Stimulated activated CD8-positive, alpha-beta memory T cell treated with anti-CD3 and anti-CD28 coated beads, Interleukin-2, amount 100 ng/mL, for 48 hours (primary cell): Measurements from ENCODE around the gene AHCYL2.
"Not testable (repeated sequence)": the region's sequence is repeated elsewhere in the genome, so short reads cannot be mapped to it uniquely, and the experiment has no call there.

Source experiments
- DNase-seq, 2 donors: peaks; one replicate each; pipeline ENCODE4 v3.0.0-alpha.2; 2020; ENCODE audit warnings: low read depth in 2 of 2

The AHCYL2 gene

DNA sequence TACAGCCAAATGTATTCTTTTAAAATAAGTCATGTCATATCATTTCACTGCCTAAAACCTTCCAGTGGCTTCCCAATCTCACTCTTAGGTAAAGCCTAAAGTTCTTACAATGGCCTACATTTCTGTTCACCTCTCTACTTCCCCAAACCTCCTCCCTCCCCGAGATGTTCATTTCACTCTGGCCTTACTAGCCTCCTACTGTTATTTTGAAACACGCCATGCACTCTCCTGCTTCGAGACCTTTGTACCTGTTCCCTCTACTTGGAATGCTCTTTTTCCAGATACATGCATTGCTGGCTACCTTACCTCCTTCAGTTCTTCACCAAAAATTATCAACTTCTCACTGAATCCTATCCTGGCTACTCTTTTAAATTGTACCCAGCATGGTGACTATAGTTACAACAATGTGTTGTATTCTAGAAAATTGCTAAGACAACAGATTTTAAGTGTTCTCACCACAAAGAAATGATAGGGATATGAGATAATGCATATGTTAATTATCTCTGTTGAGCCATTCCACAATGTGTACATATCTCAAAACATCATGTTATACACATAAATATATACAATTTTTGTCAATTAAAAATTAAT is 158.8 kb downstream of the AHCYL2 start:
- DNase-seq: no peak

DNA sequence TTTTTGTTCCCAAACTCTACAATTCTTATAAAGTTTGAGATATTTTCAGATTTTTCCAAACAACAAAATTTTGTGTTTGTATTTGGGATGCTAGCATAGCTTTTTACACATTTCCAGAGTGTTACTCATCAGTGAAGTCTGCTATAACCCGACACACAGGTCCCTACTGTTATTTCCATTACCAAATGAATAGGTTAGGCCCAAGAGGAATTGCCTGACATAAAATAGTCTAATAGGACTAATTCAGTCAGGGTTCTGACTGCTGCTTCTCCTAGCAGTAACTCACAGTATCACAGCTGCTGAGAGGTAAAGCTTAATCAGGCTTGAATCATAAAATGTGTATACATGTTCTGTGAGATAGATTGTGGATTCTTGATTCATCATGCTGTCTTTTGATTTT is 160.3 kb downstream of the AHCYL2 start:
- DNase-seq: no peak

DNA sequence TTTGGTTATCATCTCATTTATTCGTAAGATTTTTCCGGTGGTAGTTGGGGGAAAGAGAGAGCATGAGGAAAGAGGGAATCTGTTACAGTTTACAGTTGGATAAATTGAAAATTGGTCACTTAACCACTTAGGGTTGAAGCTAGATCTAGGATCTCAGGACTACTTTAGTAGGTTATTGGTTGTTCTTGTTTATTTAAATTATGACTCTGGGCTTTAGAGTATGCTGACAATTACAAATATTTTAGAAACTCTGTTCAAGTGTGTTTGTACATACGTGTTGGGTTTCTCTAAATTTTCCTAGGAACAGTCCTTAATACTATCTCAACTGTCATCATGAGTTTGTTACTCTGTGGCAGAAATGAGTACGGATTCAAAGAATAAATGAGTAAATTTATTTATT is 160.8 kb downstream of the AHCYL2 start:
- no peak for DNase-seq

DNA sequence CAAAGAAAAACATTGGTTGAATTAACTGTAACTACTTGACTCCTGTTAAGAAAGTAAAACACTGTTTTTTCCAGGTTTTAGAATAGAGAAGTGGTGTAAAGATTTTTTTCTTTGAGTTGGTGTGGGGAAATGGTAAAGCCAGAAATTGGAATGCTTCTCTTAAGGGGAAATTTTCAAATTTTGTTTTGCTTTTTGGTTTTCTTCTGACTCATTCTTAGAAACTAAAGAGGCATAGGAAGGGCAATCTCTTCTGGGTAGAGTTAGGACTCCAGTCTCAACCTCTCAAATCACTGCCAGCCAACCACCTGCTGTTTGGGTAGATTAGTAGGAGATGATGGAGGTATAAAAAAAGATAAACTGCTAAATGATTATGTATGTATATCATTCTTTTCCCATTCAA is 161.7 kb downstream of the AHCYL2 start:
- DNase-seq: no peak

DNA sequence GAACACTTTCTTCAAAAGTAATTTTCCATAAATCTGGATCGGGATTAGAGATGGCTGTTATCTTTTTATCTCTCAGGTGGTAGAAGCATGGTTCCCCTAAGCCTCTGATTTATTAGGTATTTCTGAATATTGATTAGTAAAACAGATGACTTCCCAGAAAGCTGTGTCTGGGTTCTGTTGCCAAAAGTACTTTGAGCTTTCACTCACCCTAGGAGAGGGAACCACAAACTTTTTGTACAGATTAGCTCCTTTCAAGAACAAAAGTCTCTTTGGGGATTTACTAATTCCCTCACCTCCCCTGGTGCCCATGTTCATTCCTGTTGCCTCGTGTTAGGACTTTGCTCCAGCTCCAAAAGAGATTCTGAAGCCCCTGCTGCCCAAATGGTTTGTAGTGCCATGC is 162.7 kb downstream of the AHCYL2 start:
- no peak for DNase-seq

DNA sequence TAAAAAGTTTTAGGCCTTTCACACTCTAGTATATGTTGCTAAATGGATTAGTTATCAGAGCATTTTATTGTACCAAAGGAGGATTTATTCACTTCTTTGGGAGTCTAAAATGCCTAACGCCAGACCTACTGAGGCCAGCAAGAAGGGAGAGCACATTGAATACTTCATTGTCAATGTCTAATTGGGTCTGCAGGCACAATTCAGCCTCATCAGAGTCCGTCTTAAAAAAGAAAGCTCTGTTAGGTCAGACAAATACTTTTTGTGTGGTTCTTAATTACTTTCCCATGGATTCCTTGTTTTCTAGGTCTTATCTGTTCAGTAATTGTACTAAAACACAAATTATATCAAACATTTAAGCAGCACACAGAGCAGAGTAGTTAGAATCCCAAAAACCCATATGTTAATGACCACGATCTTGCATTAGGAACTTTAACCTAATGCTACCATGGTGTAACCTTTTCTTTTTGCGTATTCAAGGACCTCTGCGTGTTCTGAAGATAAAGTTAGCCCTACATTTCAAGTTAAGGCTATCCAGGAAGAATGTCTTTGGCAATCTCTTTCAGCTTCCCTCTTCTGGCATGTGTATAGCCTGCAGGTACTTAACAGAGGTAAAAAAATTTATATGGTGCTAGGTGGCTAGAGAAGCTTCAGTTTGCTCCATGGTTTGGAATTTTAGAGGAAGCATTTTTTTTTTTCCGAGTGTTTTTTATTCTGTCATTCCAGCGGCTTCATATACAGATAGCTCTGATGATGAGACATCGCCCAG is 163.7 kb downstream of the AHCYL2 start:
- no peak for DNase-seq

DNA sequence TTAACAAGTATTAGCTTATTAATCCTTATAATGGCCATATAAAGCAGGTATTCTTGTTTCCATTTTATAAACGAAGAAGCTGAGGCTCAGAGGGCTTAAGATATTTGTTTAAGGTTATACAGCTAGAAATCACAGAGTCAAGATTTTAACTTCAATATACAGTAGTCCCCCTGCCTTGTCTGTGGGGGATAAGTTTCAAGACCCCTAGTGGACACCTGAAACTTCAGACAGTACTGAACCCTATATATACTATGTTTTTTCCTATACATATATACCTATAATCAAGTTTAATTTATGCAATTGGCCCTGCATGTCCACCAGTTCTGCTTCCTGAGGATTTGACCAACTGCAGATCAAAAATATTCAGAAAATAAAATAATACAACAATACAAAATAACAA is 165.0 kb downstream of the AHCYL2 start:
- DNase-seq: no peak

DNA sequence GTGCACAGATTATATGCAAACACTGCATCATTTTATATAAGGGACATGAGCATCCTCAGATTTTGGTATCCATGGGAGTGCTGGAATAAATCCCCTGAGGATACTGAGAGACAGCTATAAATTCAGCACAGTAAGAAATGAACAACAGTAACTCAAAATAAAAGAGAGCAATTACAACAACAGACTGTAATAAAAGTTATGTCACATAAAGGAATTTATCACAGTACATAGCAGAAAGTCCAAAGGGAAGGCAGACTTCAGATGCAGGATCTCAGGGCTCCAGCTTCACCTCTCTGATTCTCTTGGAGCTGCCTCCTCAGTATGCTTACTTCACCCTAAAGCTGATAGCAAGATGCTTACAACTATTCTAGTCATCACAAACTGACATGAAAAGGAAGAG is 165.5 kb downstream of the AHCYL2 start:
- DNase-seq: no peak

DNA sequence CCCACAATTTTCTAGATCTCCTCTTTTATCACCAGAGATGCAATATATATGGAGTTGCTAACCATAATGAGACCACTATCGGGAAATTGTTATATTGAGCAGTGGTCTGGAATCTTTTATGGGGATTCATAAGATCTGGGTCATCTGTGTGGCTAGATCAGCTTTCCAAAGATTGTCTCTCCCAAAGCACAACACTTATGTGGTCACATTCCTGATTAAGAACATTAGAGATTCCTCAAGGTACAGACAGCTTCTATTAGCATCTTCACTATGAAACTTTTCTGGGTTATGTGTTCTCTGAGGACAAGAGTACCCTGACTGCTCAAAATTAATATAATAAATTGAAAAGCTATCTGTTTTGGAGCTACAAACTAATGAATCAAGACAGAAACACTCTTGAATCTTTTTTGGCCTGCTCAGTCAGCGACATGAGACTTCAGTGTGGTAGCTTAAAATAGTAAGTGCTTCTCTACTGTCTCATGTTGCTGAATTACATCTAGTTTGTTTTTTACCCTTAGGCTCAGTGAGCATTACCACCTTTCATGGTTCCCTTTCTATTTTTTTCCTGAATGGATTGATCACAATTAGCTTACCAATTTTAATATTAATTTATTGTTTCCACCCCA is 166.8 kb downstream of the AHCYL2 start:
- DNase-seq: no peak

DNA sequence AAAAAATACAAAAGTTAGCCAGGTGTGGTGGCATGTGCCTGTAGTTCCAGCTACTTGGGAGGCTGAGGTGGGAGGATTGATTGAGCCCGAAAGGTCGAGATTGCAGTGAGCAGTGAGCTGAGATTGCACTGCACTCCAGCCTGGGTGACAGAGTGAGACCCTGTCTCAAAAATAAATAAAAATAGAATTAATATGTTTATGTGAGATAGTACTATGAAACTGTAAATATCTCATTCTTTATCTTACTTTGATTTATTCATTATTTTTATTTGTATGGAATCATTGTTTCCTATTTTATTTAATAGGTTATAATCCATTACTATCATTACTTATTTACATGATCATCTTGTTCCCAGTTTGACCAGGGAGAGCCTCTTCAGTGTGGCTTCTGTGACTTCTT is 168.4 kb downstream of the AHCYL2 start:
- DNase-seq: no peak

DNA sequence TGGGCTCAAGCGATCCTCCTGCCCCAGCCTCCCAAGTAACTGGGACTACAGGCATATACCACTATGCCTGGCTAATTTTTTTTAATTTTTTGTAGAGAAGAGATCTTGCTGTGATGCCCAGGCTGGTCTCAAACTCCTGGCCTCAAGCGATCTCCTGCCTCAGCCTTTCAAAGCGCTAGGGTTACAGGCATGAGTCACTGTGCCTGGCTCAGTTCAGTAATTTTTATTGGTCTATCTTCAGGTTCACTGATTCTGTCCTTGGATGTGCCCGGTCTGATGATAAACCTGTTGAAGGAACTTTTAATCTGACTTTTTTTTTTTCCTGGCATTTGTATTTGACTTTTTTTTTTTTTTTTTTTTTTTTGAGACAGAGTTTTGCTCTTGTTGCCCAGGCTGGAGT is 169.3 kb downstream of the AHCYL2 start:
- no peak for DNase-seq

DNA sequence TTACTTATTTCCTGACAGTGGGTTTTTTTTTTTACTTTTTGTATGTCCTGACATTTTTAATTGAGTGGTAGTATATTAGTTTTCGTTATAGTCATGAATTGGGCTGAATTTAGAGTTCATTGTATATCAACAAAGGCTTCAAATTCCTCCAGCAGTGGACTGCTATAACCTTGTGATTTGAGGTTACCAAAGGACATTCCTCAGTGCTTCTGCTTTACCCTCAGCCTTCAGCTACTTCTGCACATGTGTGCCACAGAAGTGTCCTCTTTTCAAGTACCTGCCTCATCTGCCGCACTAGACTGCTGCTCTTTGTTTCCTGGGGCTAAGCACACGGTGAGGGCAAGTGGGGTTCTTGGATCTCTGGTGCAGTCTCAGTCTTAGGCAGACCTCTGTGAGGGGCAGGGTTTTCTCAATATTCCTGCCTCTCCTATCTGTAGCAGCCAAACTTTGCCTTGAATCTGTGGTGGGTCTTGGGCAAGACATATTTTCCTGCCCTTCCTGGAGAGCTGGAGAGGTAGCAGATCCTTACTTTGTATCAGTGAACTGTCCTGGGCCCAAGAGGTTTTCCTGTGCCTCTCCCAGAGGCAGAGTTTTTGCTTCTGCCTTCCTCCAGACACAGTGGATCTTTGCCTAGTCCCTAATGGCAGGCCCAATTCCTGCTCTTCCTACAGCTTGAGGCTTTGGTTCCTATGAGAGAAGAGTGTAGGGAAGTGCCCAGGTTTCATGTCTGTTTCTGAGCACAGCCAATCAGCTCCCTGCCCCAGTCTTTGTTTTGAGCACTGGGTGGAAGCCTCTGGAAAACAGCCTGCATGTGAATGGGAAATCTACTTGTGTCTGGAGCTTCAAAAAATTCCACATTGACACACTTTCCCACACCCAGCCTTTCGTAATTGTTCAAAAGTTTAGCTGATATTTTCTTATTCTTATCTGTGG is 170.4 kb downstream of the AHCYL2 start:
- DNase-seq: no peak

DNA sequence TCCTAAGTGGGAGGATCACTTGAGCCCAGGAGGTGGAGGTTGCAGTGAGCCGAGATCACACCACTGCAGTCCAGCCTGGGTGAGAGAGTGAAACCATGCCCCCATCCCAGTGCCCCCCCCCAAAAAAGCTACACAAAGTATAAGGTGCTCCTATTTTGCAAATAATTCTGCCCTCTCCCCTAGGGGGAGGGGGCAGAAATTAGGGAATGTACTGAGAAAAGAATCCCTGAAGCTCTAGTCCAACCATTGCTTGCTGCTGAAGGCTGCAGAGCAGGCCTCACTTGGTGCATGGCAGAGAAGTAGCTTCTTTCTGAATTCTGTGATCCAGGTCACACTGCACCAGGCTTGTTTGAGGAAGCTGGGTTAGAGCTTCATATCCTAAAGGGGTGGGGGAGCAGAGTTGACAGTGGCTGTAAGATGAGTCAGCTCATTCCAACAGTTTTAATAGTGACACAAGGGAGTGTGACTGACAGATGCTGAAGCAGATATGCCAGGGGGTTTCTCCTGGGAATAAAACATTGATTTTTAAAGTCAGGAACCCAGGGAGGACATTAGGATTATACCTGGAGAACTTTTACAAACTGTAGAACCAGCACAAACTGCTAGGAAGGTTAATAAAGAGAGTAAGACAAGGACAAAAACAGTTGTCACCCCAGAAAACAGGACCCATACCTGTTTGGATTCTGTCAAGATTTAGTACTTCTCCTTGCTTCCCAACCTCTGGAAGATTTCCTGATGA is 176.6 kb downstream of the AHCYL2 start:
- DNase-seq: no peak

DNA sequence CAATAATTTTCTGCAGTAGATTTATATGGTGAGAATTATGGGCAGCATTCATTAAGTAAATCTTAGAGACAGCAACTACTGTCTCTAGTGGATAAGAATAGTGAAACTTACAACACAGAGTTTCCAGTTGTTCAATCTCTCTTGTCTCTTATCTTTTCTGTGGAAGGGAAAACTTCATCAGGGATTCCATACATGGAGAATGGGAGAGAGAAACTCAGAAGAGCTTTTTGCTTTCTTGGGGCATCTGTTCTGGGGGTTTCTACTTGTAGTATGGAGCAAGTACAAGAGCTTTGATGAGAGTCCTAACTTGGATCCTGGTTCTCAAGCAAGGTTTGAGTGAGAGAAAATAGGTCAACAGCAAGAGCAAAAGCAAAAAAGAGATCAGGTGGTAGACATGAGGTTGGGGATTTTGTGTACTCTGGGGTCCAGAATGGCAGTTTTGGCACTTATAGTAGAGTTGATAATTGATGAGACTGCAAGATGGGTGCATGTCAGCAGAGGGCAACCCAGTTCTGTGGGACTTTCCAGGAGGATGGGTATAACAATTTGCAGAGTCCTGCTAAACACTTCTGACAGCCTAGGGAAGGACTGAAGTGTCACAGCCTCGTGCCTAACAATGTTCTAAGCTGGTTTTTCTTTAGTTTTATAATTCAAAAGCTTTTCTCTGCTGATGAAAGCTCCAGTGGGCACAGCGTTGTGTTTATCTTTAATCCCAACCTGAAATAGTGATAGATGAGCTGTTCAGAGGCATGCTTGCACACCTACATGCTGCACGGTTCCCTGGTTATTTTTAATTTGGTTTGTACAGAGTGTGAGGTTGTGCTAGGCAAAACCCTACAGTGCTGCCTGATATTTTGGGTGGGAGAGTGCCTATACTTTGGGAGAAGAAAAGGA is 177.4 kb downstream of the AHCYL2 start:
- peak in 1 of 2 donors; percentile 5 for DNase-seq

DNA sequence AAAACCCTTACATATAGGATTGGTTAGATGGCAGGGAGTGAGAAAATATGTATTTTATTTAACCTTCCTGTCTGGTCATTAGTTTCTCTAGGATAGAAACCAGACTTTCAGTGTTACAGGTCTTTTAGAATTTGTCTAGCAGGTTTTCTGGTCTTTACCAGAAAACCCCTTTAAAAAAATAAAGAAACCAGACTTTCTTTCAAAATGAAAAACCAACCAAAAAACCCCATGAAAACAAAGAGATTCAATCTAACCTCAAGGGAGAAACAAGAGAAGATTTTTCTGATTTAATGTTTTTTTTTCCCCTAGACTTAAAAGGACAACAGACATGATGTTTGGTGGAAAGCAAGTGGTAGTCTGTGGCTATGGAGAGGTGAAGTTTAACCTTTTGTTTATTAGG is 180.7 kb downstream of the AHCYL2 start:
- no peak for DNase-seq

DNA sequence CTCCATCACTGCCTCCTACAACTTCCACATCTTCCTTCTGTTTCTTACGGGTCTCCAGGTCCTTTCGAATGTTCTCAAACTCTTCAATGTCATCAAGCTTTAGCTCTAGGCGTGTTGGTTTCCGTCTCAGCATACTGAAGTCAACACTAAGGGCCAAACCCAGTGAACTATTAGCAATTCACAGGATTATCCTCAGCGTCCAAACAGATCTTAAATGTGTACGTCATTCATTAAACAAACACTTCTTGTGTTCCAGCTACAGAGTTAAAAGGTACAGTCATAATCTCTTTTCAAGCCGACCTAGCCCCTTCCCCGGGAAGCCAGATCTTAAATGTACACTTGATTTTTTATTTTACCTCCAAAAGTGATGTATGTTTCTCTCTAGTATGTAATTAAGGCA is 185.4 kb downstream of the AHCYL2 start:
- not testable (repeated sequence) for DNase-seq

DNA sequence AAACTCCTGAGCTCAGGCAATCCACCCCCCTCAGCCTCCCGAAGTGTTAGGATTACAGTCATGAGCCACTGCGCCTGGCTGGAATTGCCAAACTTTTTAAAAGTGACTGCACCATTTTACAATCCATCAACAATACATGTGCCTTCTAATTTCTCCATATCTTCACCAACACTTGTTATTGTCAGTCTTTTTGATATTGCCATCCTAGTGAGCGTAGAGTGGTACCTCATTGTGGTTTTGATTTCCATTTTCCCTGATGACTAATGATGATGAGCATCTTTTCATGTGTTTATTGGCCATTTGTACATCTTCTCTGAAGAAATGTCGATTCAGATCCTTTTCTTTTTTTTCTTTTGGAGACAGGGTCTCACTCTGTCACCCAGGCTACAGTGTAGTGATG is 187.7 kb downstream of the AHCYL2 start:
- DNase-seq: no peak

DNA sequence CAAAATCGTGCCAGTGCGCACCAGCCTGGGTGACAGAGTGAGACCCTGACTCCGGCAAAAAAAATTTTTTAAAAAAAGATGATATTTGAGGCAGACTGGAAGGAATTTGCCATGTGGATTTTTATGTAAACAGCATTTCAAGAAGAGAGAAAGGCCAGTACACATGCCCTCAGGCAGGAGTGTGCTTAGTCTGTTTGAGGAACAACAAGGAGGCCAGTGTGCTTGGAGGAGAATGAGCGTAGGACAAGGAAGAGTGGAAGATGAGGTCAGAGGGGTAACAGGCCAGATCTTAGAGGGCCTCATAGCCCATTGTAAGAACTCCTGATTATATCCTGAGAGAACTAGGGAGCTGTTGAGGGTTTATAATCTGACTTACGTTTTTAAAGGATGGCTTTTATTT is 192.2 kb downstream of the AHCYL2 start:
- no peak for DNase-seq

DNA sequence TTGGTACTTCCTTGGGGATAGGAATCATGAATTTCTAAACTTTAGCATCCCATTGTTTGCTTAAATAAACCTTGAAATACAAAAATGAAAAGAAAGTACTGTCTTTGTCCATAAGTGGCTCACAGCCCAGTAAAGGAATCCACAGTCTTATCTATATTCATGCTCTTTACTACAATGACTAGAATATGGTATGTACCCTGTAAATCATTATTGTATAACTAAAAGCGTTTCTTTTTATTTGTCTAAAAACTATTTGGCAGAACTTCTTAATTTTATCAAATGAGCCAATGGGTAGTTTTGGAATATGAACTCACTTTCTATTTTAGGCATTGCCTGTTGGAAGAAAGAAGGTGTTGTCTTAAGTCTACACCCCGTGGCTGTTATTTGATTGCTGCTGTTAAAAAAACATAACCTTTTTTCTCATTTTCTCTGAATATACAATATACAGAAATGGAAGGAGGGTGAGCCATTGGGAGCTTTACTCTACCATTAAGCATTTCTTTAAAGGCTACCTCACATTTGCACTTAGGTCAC is 197.0 kb downstream of the AHCYL2 start:
- DNase-seq: no peak

DNA sequence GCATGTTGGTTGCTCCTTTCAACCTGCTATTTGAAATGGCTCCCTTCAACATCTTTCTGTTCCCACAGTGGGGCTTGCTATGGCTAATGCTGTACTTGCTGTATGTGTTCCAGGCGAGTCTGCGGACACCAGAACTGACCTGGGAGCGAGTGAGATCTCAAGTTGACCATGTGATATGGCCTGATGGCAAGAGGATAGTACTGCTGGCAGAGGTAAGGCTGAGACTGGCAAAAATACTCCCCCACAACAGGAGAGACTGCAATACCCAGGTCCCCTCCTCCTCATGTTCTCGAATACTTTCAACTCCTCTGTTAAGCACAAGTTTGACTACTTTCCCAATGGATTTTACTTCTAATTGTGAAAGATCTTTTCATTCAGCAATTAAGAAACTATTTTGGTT is 197.9 kb downstream of the AHCYL2 start:
- no peak for DNase-seq
